ENCODE data around the gene CHST11.

DNA sequence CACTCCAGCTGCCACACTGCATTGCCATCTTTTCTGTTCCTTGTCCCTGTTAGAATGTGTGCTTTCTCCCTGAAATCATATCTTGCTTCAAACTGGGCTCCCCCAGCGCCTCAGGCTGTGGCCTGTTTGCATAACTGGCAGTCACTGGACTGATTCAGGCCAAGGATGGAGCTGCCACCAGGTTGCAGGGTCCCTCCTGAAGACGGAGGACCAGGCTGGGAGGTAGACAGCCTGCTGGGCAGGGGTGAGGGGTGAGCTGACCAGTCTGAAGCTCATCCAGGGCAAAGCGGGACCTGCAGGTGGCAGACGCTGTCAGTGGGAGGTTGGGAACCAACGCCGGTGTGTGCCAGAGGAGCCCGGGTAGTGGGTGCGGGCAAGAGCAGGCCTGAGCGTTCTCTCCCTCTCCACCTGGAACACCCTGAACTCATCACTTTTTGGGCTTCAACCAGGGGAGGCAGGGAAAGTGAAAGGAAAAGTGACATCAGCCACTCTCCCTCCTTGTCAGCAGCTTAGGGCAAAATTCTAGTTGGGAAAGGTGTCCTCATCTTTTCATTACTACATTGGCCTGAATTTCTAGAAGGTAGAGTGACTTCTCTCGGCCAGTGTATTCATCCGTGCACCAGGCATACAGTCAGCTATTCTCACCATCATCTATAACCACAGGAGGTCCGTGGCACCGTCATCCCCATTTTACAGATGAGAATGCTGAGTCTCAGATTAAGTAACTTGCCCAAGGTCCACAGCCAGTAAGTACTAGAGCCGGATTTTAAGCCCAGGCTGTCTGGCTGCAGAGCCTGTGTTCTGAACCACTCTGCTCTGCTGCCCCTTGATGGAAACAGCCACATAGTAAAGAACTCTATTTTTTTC lies 282.3 kb downstream of the CHST11 start:
- TF ChIP-seq, protein P1, sequence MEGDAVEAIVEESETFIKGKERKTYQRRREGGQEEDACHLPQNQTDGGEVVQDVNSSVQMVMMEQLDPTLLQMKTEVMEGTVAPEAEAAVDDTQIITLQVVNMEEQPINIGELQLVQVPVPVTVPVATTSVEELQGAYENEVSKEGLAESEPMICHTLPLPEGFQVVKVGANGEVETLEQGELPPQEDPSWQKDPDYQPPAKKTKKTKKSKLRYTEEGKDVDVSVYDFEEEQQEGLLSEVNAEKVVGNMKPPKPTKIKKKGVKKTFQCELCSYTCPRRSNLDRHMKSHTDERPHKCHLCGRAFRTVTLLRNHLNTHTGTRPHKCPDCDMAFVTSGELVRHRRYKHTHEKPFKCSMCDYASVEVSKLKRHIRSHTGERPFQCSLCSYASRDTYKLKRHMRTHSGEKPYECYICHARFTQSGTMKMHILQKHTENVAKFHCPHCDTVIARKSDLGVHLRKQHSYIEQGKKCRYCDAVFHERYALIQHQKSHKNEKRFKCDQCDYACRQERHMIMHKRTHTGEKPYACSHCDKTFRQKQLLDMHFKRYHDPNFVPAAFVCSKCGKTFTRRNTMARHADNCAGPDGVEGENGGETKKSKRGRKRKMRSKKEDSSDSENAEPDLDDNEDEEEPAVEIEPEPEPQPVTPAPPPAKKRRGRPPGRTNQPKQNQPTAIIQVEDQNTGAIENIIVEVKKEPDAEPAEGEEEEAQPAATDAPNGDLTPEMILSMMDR (IDR thresholded peaks at IDR 0.05): no peak
- TF ChIP-seq EP300 (IDR thresholded peaks at IDR 0.05) (no peak), POLR2A (IDR thresholded peaks at IDR 0.05) (no peak)

All from ovary (tissue), 3 donors.